K562 (cell line): ENCODE results near the gene SGSM2.

Source experiments
- CEBPB ChIP-seq: fragments of 450-650 bp; IDR thresholded peaks from 2 replicates; pipeline ENCODE4 v1.6.1; 2016; ENCODE audit warnings: missing genetic modification characterization, missing compliant biosample characterization
- HDAC1 ChIP-seq, 2 experiments: fragments of 450-650 bp; IDR thresholded peaks; 2 replicates each; pipeline ENCODE4 v1.6.1; 2016 to 2017; ENCODE audit warnings: inconsistent platforms in 1 of 2, mild to moderate bottlenecking in 1 of 2, moderate library complexity in 1 of 2
- HSF4 ChIP-seq: fragments of 250-450 bp; sonication (Bioruptor Pico); IDR thresholded peaks from 2 replicates; pipeline ENCODE4 v2.1.2; 2022; ENCODE audit warnings: mild to moderate bottlenecking, moderate library complexity, borderline replicate concordance
- IFI16 ChIP-seq: fragments of 250-450 bp; sonication (Bioruptor Pico); IDR thresholded peaks from 2 replicates; pipeline ENCODE4 v2.1.2; 2022; ENCODE audit warnings: mild to moderate bottlenecking, inconsistent platforms
- MEF2D ChIP-seq: conservative IDR thresholded peaks from 2 replicates; pipeline ENCODE4 v1.6.1; 2016; ENCODE audit warnings: low read depth, missing genetic modification characterization, missing compliant biosample characterization
- POLR2A ChIP-seq: fragments of 450-650 bp; conservative IDR thresholded peaks from 2 replicates; pipeline ENCODE4 v1.6.1; 2016
- POLR2AphosphoS5 ChIP-seq: IDR thresholded peaks from 2 replicates; pipeline ENCODE4 v1.6.1; 2011; ENCODE audit warnings: mild to moderate bottlenecking, low read depth, low read length, moderate library complexity; ENCODE audit not compliant: control insufficient read depth, insufficient read depth
- SMARCC2 ChIP-seq: fragments of 450-650 bp; IDR thresholded peaks from 2 replicates; pipeline ENCODE4 v1.6.1; 2017; ENCODE audit warnings: antibody characterized with exemption, moderate library complexity, mild to moderate bottlenecking, low read depth
- SP2 ChIP-seq: IDR thresholded peaks from 2 replicates; pipeline ENCODE4 v1.6.1; 2011; ENCODE audit warnings: mild to moderate bottlenecking, low read depth, low read length, moderate library complexity; ENCODE audit not compliant: poor library complexity, severe bottlenecking; ENCODE audit errors: extremely low read depth
- ZFP36 ChIP-seq: fragments of 150-350 bp; IDR thresholded peaks from 2 replicates; pipeline ENCODE4 v1.6.1; 2018; ENCODE audit warnings: low read length, low read depth; ENCODE audit not compliant: partially characterized antibody
- TF ChIP-seq, protein P1 (sequence below): fragments of 450-650 bp; formaldehyde crosslinking; IDR thresholded peaks from 2 replicates; pipeline ENCODE4 v1.4.0; 2020; ENCODE audit warnings: mild to moderate bottlenecking, moderate library complexity
- TF ChIP-seq, protein P2 (sequence below): sonication (generic); formaldehyde crosslinking; IDR thresholded peaks from 2 replicates; pipeline ENCODE4 v1.8.0; 2022; ENCODE audit warnings: missing genetic modification reagents, mild to moderate bottlenecking, borderline replicate concordance

DNA sequence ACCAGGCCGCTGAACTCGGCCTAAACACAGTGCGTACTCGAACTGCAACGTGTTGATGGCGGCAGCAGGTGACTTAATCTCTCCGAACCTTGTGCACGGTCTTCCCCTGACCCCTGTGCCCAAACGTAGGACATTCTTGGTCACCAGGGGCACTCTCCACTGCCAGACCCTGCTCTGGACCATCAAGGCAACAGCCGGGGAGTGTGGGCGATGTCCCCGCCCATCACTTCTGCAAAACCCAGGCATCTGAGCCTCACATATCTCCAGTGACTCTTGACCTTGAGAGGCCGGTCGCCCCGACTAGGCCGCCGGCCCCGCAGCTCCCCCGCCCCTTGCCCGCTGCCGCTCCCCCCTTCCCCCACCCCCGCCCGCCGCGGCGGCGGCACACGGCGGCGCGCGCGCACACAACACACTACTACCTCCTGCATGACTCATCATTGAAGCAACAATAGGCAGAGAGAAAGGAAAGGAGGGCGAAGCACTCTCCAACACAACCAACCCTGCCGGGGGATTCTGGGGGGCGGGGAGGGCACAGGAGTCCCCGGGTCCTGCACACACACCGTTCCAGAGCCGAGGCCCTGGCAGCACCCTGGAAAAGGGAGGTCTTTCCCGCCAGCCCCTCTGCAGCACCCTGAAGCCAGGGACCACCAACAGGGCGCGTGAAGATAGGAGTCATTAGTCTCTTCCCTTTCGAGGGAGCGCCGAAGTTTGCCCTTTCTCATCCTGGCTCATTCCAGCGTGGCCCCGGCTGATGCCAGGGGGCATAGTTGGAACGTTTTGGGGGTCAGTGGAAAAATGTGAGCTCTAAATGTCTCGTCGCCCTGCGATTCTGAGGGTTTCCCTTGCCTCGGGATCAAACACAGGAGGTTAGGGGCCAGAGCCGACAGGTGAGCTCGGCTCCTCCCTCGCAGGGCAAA is 61.6 kb downstream of the SGSM2 start:
- TF ChIP-seq MEF2D (tag) (no peak), SMARCC2 (no peak), CEBPB (tag) (no peak), SP2 (no peak), HDAC1 (IDR thresholded peaks at IDR 0.05) (no peak), HSF4 (CRISPR knock-in tag) (no peak), ZFP36 (no peak), POLR2AphosphoS5 (no peak), POLR2A (peak; percentile 34), IFI16 (CRISPR knock-in tag) (no peak)
- TF ChIP-seq, protein P1, sequence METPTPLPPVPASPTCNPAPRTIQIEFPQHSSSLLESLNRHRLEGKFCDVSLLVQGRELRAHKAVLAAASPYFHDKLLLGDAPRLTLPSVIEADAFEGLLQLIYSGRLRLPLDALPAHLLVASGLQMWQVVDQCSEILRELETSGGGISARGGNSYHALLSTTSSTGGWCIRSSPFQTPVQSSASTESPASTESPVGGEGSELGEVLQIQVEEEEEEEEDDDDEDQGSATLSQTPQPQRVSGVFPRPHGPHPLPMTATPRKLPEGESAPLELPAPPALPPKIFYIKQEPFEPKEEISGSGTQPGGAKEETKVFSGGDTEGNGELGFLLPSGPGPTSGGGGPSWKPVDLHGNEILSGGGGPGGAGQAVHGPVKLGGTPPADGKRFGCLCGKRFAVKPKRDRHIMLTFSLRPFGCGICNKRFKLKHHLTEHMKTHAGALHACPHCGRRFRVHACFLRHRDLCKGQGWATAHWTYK (CRISPR knock-in tag), result no peak
- TF ChIP-seq, protein P2, sequence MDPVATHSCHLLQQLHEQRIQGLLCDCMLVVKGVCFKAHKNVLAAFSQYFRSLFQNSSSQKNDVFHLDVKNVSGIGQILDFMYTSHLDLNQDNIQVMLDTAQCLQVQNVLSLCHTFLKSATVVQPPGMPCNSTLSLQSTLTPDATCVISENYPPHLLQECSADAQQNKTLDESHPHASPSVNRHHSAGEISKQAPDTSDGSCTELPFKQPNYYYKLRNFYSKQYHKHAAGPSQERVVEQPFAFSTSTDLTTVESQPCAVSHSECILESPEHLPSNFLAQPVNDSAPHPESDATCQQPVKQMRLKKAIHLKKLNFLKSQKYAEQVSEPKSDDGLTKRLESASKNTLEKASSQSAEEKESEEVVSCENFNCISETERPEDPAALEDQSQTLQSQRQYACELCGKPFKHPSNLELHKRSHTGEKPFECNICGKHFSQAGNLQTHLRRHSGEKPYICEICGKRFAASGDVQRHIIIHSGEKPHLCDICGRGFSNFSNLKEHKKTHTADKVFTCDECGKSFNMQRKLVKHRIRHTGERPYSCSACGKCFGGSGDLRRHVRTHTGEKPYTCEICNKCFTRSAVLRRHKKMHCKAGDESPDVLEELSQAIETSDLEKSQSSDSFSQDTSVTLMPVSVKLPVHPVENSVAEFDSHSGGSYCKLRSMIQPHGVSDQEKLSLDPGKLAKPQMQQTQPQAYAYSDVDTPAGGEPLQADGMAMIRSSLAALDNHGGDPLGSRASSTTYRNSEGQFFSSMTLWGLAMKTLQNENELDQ (CRISPR knock-in tag), result no peak
